ENCODE results near the gene TMEM269. TPM values are rescaled to one million over a fixed set of nuclear protein-coding genes. Genes with fewer than 3 reads are reported as not detected.
A peak's percentile ranks its signal among the peaks of the same experiment; 100 is the strongest.

The TMEM269 gene
- total RNA-seq, 3 donors from 2014 or later = under 0.01 to 0.59 (median 0.16) TPM

DNA sequence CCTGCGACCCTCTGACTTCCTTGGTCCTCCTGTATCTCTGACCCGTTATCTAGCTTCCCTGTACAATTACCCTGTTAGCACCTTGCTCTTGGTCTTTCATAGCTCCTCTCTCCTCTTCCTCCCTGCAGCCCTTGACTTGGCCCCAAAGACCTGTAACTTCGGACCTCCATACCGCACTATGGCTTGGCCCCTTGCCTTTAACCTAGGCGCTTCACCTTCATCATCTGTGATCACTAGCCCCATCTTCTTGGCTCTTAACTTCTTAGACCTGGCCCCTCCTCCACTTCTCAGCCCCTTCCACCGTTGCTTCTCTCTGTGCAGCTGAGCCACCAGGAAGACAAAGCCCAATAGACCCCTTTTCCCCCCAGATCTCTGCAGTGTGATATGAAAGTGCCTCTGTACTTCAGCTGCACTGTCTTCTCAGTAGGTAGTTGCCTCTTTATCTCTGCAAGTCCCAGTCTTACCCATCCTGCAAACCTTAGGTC is 62.4 kb downstream of the TMEM269 start:
- intact Hi-C loops (cut with DNase I; ENCODE audit: low total_unique reads) = loop anchor here (10.0 kb wide), 1 partner anchor 1108 kb away; no protein-coding TSS in a partner anchor
- H3K36me3 ChIP-seq = no peaks in the 10 kb centered on the region
- H3K4me1 ChIP-seq = peaks cover 0 to 6% of the 10 kb centered on the region in 2 donors
- no peak for DNase-seq (ENCODE audit: low spot score in 2 of 2)
- TF ChIP-seq CTCF (IDR thresholded peaks at IDR 0.05) (no peak), POLR2A (IDR thresholded peaks at IDR 0.05) (no peak), POLR2AphosphoS5 (IDR thresholded peaks at IDR 0.05) (no peak)
- H3K4me3 ChIP-seq = peak overlapping the region; percentile 74 to 93 (median 84)
- peaks cover 0 to 8% of the 10 kb centered on the region in 2 donors for H3K9me3 ChIP-seq
- peak overlapping the region; percentile 79 to 85 for H3K27ac ChIP-seq
- no peaks in the 10 kb centered on the region for H3K27me3 ChIP-seq

DNA sequence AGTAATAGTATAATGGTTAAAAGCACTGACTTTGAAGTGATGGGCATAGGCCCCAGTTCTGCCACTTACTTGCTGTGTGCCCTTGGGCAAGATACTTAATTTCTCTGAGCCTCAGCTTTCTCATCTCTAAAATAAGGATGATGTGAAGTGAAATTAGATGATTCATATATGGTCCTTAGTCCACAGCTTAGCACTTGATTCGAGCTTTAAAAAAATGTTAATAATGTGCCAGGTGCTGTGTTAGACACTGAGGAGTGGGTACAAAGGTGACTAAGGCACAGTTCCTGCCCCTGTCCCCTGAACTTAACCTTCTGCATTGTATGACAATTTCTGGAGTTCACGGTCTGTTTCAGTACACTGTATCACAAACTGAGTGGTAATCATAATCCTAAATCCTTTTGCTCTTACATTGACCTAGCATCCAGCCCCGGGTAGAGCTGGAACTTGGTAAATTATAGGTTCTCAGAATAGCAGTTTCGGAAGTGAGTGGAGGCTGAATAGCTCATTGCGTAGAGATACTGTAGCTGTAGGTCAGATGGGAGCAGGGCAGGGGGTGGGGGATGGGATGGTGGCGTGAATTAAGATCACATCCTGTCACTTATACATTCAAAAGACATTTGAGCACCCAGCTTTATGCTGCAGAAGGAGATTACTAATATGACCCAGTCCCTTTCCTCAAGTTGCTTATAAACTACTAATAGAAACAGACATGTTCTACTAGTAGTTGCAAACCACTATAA is 63.1 kb downstream of the TMEM269 start:
- no peak for DNase-seq (ENCODE audit: low spot score in 2 of 2)
- H3K4me1 ChIP-seq = peaks cover 0 to 6% of the 10 kb centered on the region in 2 donors
- H3K4me3 ChIP-seq = peak overlapping the region in 1 of 3 donors; percentile 84
- peaks cover 0 to 8% of the 10 kb centered on the region in 2 donors for H3K9me3 ChIP-seq
- TF ChIP-seq POLR2A (IDR thresholded peaks at IDR 0.05) (no peak), CTCF (IDR thresholded peaks at IDR 0.05) (no peak)
- H3K36me3 ChIP-seq = no peaks in the 10 kb centered on the region
- no peak overlapping the region for H3K27ac ChIP-seq
- intact Hi-C loops (cut with DNase I; ENCODE audit: low total_unique reads) = loop anchor here (10.0 kb wide), 1 partner anchor 1107 kb away; no protein-coding TSS in a partner anchor
- H3K27me3 ChIP-seq = no peaks in the 10 kb centered on the region

- Histone ChIP-seq H3K36me3 (no peaks in the 10 kb centered on the region), H3K27me3 (no peaks in the 10 kb centered on the region), H3K4me1 (peaks cover 0 to 6% of the 10 kb centered on the region in 2 donors), H3K4me3 (no peak overlapping the region), H3K9me3 (peaks cover 0 to 8% of the 10 kb centered on the region in 2 donors), H3K27ac (no peak overlapping the region)
- DNase-seq (ENCODE audit: low spot score in 2 of 2) = no peak
- no peak for TF ChIP-seq CTCF (IDR thresholded peaks at IDR 0.05)
- TF ChIP-seq POLR2AphosphoS5 (IDR thresholded peaks at IDR 0.05) = no peak
- TF ChIP-seq POLR2A (IDR thresholded peaks at IDR 0.05) = no peak
- intact Hi-C loops (cut with DNase I; ENCODE audit: low total_unique reads) = loop anchor here (10.0 kb wide), 1 partner anchor 1106 kb away; no protein-coding TSS in a partner anchor
Observed at GRCh38 chr1:42848823-42849537, 64.2 kb downstream of the TMEM269 start.

GRCh38 chr1:42849944-42850343 is 65.2 kb downstream of the TMEM269 start:
- DNase-seq (ENCODE audit: low spot score in 2 of 2) = no peak
- intact Hi-C loops (cut with DNase I; ENCODE audit: low total_unique reads) = loop anchor here (10.0 kb wide), 1 partner anchor 1105 kb away; no protein-coding TSS in a partner anchor
- Histone ChIP-seq H3K4me3 (no peak overlapping the region), H3K36me3 (no peaks in the 10 kb centered on the region), H3K9me3 (peaks cover 0 to 8% of the 10 kb centered on the region in 2 donors), H3K27me3 (no peaks in the 10 kb centered on the region), H3K4me1 (peaks cover 0 to 6% of the 10 kb centered on the region in 2 donors), H3K27ac (no peak overlapping the region)
- TF ChIP-seq CTCF (IDR thresholded peaks at IDR 0.05) (no peak), POLR2A (IDR thresholded peaks at IDR 0.05) (no peak), POLR2AphosphoS5 (IDR thresholded peaks at IDR 0.05) (no peak)

Other genes starting within 250 kb of the TMEM269 start
- gene PPIH, start 126.6 kb upstream of the TMEM269 start, total RNA-seq = 10 to 100 TPM; 21.6 to 37.9 (median 24.6) TPM
- 100 to 1,000 TPM; 332 to 694 (median 485) TPM for gene YBX1, start 102.6 kb upstream of the TMEM269 start, total RNA-seq
- 1 to 10 TPM in 2 of 3 donors, not detected in 1; 2.9 to 3.1 TPM for gene CLDN19, start 44.8 kb upstream of the TMEM269 start, total RNA-seq
- gene P3H1, start 18.0 kb upstream of the TMEM269 start, total RNA-seq = 10 to 100 TPM; 23.1 to 34.9 (median 34.4) TPM
- 10 to 100 TPM in 1 of 3 donors, 1 to 10 TPM in 2; 5.2 to 10.8 (median 6.7) TPM for gene C1orf50, start 17.7 kb upstream of the TMEM269 start, total RNA-seq
- gene ERMAP, start 32.1 kb downstream of the TMEM269 start, total RNA-seq = 10 to 100 TPM; 11.1 to 22.1 (median 14.9) TPM
- 10 to 100 TPM; 21.7 to 31.5 (median 25.9) TPM for gene SVBP, start 32.4 kb downstream of the TMEM269 start, total RNA-seq
- gene ZNF691, start 61.6 kb downstream of the TMEM269 start, total RNA-seq = 10 to 100 TPM in 2 of 3 donors, 1 to 10 TPM in 1; 5.8 to 18.4 (median 10.5) TPM
- 10 to 100 TPM; 29.5 to 78.9 (median 42.1) TPM for gene SLC2A1, start 173.9 kb downstream of the TMEM269 start, total RNA-seq

All from breast epithelium (tissue), 4 donors.